Superior temporal gyrus (tissue), 1 donor: ENCODE data around the gene ASIC2.
A peak's percentile ranks its signal among the peaks of the same experiment; 100 is the strongest.

Experiments used
- DNase-seq: peaks from one replicate; pipeline ENCODE4 v3.0.0-alpha.2; 2016; ENCODE audit errors: extremely low spot score

Gene ASIC2

DNA sequence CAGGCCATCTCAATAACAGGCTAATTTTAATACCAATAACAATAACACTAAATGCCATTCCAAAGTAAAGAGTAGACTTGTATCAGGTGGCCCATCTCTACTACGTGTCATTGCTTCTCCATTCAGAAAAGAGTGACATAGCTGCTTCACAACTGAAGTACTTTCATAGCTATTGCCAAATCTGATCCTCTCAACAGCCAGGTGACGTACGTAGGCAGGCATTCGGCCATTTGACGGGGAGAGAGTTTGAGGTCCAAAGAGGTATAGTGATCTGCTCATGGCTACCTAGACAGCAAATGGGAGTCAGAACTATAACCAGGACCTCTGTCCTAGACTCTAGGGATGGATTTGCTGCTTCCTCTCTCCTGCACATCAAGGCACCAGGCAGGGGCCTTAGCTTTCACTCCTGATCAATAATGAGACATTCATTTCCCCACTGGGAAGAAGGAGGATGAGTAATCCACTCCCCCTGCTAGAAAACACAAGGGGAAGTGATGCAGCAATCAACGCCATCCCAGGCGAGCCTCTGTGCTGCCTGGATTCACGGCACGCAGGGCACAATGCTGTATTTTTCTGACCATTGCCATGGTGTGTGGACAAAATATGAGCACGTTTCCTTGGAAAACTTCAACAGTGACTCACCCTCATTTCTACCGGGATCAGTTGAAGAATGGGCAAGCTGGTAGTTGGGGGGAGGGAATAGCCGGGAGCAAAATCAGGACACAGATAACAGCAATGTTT lies 220.5 kb downstream of the ASIC2 start:
- DNase-seq, result no peak

DNA sequence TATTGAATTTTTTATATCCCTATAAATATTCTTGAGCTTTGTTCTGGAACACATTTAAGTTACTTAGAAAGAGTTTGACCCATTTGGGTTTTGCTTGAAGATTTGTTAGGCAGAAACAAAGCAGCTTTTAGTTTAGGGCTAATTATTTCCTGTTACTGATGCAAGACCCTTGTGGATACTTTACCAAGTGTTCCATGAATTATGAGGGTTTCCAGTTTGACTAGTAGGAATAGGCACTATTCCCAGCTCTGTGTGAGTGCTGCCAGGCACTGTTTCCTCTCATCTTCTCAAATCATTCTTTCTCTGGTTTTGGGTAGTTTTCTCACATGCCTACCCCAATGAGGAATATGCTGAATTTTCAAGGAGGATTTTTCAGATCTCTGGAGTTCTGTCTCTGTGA lies 221.4 kb downstream of the ASIC2 start:
- no peak for DNase-seq

DNA sequence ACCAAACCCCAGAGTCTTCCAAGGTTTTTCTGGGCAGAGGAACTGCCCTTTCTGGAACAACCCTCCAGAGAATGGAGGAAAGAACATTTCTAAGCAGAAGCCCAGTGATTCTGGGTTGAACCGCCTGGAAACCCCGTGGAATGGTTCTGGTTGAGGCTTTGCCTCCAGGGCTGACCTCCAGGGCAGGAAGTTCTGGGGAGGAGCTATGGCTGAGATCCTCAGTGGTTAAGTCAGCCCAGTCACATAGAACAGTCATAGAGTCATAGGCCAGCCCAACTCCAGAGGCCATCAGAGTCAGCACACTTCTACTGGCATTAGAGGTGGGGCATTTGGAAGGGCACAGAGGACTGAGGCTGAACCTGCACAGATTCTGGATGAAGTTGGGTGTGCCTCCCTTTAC lies 235.5 kb downstream of the ASIC2 start:
- DNase-seq, result no peak

DNA sequence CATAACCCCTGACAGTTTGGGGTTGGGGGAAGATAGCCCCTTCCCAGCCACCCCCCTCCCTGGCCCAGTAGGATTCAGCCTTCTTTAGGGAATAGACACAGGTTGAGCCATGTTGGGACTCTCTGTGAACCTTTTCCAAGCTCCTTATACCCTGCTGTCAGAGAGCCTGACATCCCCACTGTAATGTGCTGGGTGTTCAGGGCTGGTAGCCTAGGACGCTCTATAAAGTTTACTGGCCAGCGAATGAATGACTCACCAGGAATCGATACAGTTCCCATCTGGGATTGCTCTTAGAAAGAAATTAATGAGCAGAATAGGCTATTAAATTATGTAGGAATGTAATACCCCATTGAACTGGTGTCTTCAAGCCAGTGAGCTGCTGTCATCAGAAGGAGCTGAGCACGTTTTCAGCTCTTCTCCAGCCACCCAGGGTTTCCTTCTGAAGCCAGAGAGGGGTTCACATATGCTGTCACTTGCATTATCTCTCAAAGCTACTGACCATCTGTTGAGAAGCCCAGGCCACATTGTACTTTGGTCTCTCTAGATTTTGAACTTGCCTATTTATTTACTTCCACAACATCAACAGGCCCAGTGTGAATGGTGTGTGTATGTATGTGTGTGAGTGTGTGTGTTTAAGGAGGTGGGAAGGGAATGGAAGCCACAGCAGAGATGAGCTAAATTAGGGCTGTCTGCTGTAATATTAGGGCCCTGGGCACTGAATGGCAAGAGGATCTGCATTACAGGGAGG lies 236.5 kb downstream of the ASIC2 start:
- DNase-seq, result no peak

DNA sequence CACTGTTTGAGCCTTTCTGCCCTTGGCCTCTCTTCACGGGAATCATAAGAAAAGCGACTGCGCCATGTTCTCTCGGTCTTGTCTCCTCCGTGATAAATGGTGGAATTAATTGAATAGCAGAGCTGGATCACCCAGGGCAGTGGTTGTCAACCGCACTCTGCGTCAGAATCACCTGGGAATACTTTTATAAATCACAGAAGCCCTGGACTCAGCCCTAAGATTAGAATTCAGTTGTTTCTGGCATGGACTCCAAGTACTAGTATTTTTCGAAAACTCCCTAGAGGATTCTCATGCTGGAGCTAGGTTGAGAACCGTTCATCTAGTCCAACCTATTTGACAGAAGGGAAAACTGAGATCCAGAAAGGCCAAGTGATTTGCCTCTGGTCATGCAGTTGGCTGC lies 237.3 kb downstream of the ASIC2 start:
- no peak for DNase-seq

DNA sequence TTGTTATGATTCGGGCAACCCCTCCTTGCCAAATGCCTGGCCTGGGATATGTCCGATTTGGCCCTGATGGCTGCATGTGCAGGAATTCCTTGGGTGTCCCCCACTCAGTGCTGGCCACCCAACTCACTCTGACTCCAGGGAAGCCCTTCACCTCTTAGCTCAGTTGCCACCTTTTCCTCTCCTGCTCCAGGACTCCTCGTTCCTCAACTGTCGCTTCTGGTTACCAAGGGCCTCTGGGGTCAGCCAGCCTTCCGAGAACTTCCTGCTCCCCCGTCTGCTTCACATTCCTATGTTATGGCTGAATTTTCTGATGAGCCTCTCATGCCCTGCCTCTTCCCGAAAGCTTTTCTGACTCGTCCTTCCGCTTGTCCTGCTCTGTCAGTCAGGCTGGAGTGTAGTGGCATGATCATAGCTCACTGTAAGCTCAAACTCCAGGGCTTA lies 237.9 kb downstream of the ASIC2 start:
- no peak for DNase-seq

DNA sequence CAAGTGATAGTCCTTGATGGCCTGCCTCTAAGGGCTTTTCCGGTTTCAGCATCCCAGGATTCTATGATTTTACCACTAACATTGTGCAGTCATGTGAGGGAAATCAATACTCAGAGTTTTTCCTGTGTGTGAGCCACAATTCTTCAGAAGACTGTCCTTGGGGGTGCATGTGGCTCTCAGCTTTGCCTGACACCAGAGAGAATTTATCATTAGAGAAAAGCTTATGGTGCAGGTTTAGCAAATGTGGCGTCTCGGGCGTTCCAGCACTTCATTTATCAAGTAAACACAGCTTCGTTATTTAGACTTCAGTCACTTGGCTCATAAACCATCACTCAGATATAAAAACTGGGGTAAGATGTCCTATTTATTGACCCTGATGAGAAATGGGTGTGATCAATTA lies 238.7 kb downstream of the ASIC2 start:
- DNase-seq, result no peak

DNA sequence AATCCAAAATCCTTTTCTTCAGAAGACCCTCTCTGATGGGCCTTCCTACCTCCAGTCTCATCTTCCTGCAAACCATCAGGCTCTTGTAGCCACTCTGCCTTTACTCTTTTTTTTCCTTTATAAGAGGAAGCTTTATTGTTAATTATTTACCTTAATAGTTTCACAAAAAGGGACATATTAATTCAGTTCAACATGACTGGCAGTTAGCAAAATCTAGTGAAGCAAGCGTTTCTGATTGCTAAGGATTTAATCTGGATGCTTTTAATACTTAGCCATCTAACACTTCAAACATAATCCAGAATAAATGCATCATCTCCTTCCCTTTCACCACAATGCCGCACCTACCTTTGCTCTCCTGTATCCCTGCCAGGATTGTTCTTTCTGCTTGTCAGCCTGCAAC lies 239.4 kb downstream of the ASIC2 start:
- no peak for DNase-seq

DNA sequence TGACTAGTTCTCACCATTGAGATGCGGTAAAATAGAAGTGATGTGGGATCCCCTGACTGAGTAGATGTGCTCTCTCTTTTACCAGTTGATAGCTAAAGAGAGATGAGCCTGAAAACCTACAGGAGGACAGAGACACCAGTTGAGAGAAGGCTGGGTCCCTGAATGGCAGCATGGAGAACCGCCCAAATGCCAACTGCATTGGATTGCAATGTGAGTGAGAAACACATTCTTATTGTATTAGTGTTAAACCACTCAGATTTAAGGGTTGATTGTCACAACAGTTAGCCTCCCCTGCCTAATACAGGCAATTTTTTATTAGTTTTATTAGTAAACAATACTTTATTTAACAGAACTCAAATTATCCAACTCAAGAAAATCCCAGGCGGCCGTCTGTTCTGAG lies 240.2 kb downstream of the ASIC2 start:
- no peak for DNase-seq

DNA sequence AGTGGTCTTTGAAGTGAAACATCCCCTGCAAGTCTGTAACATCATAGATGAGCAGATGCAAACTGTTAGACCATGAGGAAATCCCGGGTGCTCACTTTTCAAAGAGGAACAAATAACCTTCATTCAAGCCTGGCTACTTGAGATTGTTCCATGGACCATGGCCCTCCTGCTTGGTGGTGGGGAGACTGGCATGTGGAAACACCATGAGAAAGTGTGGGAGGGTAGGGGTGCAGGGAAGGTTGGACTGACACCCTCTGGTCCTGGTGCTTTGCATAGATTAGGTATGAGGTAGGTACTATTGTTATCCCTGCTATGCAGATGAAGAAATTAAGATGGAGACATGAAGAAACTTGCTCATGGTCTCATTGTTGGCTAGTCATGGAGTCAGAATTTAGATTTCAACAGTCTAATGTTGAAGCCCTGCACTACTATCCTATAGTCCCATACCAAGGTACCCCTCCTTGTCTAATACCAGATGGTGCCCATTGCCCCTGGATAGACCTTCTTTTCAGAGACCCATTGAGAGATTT lies 242.4 kb downstream of the ASIC2 start:
- no peak for DNase-seq

DNA sequence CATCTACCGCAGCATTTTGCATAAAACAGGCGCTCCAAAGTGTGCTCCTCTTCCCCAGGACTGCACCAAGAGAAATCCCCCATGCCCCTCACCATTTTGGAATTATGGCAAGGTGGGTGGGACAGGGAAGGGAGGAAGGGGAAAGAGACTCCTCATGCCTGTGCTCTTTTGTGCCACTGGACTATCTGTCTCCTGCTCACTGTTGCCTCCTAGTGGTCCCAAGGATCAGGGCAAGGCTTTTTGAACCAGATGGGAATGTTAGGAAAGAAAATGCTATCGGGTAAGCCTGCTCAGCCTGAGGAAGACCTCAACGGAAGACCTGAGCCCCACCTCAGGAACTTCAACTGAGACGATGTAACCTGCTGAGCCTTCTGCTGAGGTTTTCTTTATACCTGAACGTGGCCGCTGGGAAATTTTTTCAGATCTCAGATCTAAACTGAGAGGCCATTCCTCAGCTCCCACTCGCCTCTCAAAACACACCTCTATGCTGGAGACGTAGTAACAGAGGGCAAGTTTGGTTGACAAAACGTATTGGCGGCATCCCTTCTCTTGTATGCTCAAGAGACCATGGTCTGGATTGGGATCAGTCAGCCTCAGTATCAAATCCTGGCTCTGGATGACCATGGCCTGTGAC lies 243.2 kb downstream of the ASIC2 start:
- DNase-seq, result no peak

DNA sequence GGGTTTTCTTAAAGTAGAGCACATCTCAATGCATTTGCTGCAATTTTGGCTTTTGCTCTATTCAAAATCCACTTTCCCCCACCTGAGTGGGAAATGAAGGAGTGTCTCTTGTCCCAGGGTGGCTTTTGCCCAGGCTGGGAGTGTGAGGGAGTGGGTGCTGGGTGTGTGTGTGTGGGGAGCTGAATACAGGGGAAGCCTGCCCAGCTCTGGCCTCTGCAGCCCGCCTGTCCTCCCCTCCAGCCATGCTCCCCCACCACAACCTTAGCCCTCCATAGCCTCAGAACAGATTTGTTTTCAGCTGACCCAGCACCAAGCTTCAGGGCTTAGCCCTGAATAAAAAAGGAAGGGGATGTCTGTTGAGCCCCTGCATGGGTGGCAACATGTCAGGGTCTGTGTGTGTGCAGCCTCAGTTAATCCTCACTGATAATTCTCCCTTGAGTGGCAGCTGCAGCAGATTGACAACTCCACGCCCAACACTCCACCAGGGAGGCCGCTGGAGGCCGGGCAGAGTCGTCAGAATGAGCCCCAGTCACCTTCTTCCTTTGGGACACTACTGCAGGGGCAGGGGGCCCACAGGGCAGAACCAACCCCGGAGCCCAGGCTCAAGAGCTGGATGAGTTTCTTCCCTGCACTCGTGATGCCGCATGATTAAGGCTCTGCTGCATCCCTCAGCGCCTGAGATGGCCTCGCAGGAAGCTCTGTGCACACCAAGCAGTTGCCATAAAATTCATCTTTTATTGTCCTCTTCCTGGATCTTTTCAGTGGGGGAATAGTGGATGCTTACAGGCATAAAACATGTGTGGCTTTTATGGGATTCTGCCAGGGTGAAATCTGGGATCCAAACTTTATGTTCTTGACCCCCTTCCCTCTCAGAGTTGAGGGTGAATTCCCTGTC lies 246.5 kb downstream of the ASIC2 start:
- no peak for DNase-seq

DNA sequence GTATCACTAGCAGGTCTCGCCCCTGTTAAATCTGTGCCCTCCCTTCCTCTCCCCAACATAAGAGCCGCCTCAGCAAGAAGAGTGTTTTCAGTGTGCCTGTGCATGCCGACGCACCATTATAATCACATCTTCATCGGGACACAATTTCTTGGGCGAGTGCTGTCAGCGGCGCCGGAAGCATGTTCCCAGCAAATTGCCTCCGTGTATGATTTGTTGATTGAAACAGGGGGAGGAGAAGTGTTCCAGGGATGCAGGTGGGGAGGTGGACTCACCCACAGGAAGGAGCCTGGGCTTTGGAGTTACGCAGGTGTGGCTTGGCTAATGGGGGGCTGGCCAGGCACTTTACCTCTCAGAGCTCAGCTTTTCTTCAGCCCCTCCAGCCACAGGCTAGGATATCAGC lies 247.9 kb downstream of the ASIC2 start:
- DNase-seq, result no peak

DNA sequence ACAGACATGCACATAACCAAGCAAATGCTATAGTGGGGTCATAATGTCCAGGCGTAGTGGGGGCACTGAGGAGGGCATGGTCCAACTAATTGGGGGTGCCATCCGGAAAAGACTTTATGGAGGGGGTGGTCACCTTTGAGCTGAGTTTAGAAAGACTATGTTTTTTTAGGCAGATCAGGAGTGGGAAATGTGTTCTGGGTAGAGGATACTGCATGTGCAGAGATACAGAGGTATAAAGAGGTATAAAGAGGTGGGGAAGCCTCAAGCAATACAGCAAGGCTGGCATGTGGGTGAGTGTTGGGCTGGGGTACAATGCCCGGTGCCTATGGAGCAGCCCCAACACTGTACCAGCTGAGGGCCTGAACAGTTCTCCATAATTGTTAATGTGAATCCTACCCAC lies 248.3 kb downstream of the ASIC2 start:
- no peak for DNase-seq

DNA sequence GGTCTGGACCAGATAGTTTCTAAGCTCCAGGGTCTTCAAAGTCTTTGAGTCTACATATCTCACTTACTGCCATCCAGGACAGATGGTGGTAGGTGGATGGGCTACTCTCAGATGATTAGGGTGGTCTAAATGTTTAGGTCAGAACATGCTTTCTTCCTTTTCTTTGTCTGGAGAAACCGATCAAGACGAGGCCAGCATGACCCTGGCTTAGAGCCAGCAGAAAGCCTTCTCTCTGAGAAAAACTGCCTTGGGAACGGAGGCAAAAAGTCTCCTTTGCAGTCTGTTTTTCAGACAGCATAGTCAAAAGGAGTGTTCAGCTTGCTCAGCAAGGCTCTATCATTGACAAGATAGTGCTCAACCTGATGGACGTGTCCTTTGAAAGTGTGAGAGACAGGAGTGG lies 252.6 kb downstream of the ASIC2 start:
- DNase-seq, result no peak

DNA sequence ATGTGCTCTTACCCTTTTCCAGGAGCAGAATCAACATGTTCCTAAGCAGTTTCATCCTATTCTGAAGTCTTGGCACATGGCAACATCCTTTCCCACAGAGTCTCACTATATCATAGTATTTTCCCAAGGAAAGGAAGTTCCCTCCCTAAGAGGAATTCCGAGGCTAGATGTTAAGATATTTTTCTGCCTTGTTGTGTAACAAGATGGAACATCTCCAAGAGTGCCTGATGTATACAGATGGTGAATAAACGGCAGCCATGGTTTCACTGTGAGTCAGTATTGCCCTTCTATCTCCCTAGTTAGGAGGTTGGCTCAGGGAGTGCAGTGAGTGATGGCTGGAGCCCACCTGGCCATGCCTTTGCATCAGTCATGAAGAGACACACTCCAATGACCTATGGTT lies 253.2 kb downstream of the ASIC2 start:
- peak; percentile 77 for DNase-seq

DNA sequence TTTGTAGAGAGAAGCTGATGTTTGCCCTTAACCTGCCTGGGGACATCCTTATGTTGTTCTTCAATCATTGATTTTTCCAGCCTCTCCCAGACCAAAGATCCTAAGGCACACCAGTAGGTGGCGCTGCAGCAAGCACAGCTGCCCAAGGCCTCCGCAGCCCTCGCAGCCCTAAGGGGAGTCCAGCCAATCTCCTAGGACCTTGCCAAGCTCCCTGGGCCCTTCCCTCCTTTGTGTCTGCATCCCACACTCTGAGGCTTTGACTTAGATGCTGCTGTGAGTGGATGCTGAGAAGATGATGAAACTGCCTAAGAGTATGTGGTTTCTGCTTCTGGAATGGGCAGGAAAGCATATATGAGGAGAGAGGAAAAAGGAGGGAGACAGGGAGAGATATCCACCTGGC lies 254.4 kb downstream of the ASIC2 start:
- DNase-seq, result peak; percentile 66

DNA sequence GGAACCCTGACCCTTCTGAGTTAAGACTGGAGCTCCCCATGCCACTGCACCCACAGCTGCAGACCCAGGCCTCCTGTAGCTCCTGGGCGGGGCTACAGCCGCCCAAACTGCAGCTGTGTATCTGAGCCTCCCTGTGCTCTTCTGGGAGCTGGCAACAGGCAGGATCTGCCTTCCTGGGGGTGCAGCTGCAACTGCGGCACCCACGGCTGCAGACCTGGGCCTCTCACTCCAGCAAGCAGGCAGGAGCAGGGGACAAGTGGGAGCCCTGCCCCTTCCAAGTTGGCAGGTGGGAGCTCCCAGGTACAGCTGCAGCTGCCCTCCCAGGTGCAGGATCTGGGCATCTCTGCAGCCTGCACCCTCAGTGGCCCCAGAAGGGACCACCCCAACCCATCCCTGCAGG lies 259.9 kb downstream of the ASIC2 start:
- no peak for DNase-seq

DNA sequence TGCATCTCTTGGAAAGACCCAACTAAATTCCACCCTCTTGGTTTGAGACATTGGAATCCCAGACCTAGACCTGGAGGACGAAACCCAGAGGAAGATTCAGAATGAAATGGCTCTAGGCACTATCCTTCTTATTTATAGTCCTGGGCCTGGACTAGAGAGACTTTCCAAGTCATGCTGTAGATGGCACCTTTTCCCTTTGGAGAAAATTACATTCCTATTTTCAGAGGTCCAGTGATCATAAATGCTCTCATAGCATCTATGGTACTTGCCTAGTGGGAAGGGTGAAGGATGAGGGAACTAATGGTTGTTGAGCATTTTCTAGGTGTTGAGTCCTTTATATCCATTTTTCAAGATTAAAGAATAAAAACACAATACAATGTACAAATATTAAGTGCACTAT lies 264.3 kb downstream of the ASIC2 start:
- DNase-seq, result no peak

DNA sequence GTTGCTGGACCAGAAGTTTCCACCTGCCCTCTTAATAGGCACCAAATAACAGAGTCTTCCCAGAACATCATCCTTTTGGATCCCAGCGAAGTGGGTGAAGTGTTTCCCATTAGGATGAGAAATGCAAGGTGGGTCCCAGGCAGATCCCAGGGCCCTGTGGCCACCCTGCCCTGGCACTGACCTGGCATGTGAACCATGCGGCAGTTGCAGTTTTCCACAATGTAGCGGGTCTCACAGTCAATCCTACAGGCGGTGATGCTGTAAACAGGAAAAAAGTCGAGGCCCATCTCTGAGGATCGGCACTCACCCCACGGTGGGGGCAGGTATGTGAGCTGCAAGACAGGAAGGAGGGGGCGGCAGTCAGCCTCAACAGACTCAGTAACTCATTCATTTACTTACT lies 265.0 kb downstream of the ASIC2 start:
- DNase-seq, result no peak

DNA sequence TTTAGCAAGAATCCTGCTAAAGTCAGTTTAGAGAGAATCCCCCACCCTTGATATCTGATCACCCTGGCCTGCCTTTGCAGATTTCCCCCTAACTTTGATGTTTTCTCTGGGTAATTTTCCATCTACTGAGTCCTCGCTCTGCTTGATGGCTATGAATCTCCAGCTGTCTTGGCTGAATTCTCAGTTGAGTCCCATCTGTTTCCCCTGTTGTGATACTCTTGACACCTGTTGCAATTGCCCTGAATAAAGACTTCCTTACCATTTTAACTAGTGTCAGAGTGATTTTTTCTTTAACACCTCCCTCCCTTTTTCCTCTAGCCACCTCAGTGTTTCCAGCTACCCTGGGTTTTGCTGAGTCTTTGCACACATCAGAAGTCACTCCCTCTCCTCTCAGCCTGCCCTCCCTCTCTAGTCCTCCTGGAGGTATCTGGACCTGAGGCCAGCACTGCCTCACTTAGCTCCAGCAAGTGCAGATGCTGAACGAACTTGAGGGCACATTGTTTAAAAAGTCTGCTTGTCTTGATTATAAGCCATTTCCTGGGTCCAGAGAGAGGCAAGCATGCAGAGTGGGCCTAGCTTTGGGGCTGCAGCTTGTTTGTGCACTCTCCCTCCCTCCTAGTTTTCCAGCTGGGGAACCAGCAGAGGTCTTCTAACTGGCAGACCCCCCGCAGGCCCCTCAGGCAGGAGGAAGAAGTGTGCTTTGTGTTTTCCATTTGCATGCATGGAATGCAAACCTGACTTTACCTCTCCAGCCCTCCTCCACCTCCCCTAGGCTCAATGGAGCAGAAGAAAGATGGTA lies 268.2 kb downstream of the ASIC2 start:
- DNase-seq, result no peak
